Uterus (tissue), 2 donors: ENCODE measurements around the gene ZNF423.

ENCODE experiments used
- CTCF ChIP-seq, 4 experiments: fragments of 200-600 bp in 2 of 4; fragments of 450-650 bp in 2 of 4; sonication (generic) in 2 of 4; IDR thresholded peaks; one replicate each; pipeline ENCODE4 v1.5.1; 2016 to 2019; ENCODE audit warnings: antibody characterized with exemption in 4 of 4, mild to moderate bottlenecking in 2 of 4, moderate library complexity in 1 of 4
- POLR2A ChIP-seq, 2 donors: fragments of 450-650 bp; IDR thresholded peaks; one replicate each; pipeline ENCODE4 v1.6.1; 2016; ENCODE audit warnings: antibody characterized with exemption in 2 of 2, mild to moderate bottlenecking in 1 of 2, moderate library complexity in 1 of 2

GRCh38 chr16:49743203-49743464 is 112.8 kb downstream of the ZNF423 start:
- TF ChIP-seq CTCF (IDR thresholded peaks at IDR 0.05) (no peak), POLR2A (IDR thresholded peaks at IDR 0.05) (no peak)
